ENCODE data around the gene NDUFB10. TPM values are rescaled to one million over a fixed set of nuclear protein-coding genes. Genes with fewer than 3 reads are reported as not detected.

NDUFB10 gene
- total RNA-seq, 1 donor from 2014 or later, result 122 TPM

DNA sequence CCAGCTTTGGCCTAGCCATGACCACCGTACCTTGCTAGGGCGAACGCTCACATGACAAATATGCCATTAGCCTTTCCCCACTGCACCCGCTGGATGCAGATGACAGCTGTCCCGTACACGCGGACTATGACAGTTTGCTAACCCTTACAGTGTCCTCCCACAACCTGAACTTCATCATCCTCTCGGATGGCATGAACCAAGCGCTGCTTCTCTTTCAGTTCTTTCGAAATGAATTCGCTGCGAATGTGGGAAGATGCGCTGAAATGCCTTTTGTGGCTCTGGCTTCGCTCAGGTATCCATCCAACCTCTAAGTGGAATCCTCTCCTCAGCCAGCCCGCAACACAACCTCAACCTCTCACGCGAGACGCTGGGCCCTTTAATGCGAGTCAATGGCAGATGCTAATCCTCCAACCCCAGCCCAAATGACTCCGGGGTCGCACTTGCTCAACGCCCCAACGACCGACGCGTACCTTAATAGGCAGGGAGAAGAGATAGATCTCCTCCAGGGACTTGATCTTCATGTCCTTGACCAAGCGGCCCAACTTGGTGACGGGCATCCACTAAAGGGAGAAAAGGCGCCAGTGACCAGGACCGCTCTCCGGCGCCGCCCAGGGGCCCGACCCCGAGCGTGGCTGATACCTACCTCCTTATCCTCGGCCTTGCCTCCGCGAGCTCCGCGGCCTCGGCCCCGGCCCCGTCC is 4.6 kb downstream of the NDUFB10 start:
- Mint-ChIP-seq H3K9me3 (no peaks in the 10 kb centered on the region), H3K4me1 (ENCODE audit: unreplicated experiment) (peaks cover 26% of the 10 kb centered on the region), H3K4me3 (peak overlapping the region; percentile 94), H3K36me3 (peaks cover 13% of the 10 kb centered on the region), H3K27me3 (no peaks in the 10 kb centered on the region), H3K27ac (peak overlapping the region; percentile 96)
- no peak for DNase-seq (ENCODE audit: extremely low spot score, unreplicated experiment)
- TF ChIP-seq, protein P1, sequence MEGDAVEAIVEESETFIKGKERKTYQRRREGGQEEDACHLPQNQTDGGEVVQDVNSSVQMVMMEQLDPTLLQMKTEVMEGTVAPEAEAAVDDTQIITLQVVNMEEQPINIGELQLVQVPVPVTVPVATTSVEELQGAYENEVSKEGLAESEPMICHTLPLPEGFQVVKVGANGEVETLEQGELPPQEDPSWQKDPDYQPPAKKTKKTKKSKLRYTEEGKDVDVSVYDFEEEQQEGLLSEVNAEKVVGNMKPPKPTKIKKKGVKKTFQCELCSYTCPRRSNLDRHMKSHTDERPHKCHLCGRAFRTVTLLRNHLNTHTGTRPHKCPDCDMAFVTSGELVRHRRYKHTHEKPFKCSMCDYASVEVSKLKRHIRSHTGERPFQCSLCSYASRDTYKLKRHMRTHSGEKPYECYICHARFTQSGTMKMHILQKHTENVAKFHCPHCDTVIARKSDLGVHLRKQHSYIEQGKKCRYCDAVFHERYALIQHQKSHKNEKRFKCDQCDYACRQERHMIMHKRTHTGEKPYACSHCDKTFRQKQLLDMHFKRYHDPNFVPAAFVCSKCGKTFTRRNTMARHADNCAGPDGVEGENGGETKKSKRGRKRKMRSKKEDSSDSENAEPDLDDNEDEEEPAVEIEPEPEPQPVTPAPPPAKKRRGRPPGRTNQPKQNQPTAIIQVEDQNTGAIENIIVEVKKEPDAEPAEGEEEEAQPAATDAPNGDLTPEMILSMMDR (conservative IDR thresholded peaks at IDR 0.05), result no peak

- TF ChIP-seq, protein P1 (conservative IDR thresholded peaks at IDR 0.05), result no peak
- DNase-seq (ENCODE audit: extremely low spot score, unreplicated experiment), result peak; percentile 98
- Mint-ChIP-seq H3K4me1 (ENCODE audit: unreplicated experiment) (peaks cover 26% of the 10 kb centered on the region), H3K27ac (peak within 1 kb of the TSS; percentile 96), H3K4me3 (peak within 1 kb of the TSS; percentile 94), H3K9me3 (no peaks in the 10 kb centered on the region), H3K36me3 (peaks cover 13% of the 10 kb centered on the region), H3K27me3 (no peaks in the 10 kb centered on the region)
Observed at GRCh38 chr16:1964506-1965395, 5.4 kb downstream of the NDUFB10 start, which contains the start of gene RPS2. Gene RPS2, minus strand, starts transcription at chr16:1964826. Its CDS starts 201 bp downstream, at chr16:1964625.

DNA sequence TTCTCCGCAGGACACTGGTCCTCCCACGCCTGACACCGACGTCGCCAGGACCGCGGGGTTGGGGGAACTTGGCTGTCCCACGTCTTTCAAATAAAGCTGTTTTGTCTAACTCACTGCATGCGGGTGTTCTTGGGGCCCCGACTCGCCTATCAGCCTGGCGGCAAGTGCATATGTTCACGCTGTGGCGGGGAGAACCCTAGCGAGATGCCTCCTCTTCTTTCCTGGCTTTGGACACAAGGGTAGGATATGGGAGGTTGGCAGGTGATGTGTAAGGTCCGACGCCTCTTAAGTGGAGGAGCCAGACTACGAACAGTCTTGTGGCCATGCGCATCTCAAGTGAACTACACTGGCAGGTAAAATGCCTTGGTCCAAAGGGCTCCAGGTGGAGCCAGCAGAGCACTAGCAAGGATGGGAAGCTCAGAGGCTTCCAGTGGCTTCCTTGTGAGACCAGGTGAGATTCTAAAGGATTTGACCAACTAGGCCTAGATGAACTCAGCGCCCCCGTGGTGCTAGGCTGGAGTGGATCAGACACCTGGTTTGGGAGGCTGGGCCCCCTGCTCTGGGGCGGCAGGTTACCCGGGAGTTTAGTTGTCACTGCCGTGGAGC is 6.2 kb downstream of the NDUFB10 start:
- Mint-ChIP-seq H3K36me3 (peaks cover 13% of the 10 kb centered on the region), H3K9me3 (no peaks in the 10 kb centered on the region), H3K4me1 (ENCODE audit: unreplicated experiment) (peaks cover 22% of the 10 kb centered on the region), H3K27me3 (no peaks in the 10 kb centered on the region), H3K4me3 (peak overlapping the region; percentile 94), H3K27ac (peak overlapping the region; percentile 96)
- TF ChIP-seq, protein P1 (conservative IDR thresholded peaks at IDR 0.05), result no peak
- DNase-seq (ENCODE audit: extremely low spot score, unreplicated experiment), result no peak

DNA sequence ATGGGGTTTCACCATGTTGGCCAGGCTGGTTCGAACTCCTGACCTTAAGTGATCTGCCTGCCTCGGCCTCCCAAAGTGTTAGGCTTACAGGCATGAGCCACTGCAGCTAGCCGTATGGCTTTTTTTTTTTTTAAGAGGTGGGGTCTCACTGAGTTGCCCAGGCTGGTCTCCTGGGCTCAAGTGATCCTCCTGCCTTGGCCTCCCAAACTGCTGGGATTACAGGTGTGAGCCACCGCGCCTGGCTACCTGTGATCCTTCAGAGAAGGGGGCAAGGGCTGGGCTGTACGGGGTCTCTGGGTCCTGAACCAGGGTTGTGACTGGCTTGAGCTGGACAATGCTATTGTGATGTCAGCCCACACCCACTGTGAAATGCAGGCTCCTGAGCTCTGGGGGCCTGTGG is 7.1 kb downstream of the NDUFB10 start, which contains the start of gene RNF151:
TSS of gene RNF151 (plus strand) at position 397 of the 400 bp plus-strand sequence. CDS start 26 bp downstream, outside the sequence.
- H3K4me3 Mint-ChIP-seq, result peak within 1 kb of the TSS; percentile 94
- H3K27me3 Mint-ChIP-seq, result no peaks in the 10 kb centered on the region
- peaks cover 8% of the 10 kb centered on the region for H3K36me3 Mint-ChIP-seq
- no peaks in the 10 kb centered on the region for H3K9me3 Mint-ChIP-seq
- H3K4me1 Mint-ChIP-seq (ENCODE audit: unreplicated experiment), result peaks cover 20% of the 10 kb centered on the region
- DNase-seq (ENCODE audit: extremely low spot score, unreplicated experiment), result no peak
- TF ChIP-seq, protein P1 (conservative IDR thresholded peaks at IDR 0.05), result no peak
- H3K27ac Mint-ChIP-seq, result peak within 1 kb of the TSS; percentile 96

GRCh38 chr16:1968146-1968953 is 9.0 kb downstream of the NDUFB10 start:
- DNase-seq (ENCODE audit: extremely low spot score, unreplicated experiment), result no peak
- Mint-ChIP-seq H3K4me3 (peak overlapping the region; percentile 66), H3K27ac (no peak overlapping the region), H3K27me3 (no peaks in the 10 kb centered on the region), H3K36me3 (peaks cover 8% of the 10 kb centered on the region), H3K9me3 (no peaks in the 10 kb centered on the region), H3K4me1 (ENCODE audit: unreplicated experiment) (peaks cover 29% of the 10 kb centered on the region)
- TF ChIP-seq, protein P1 (conservative IDR thresholded peaks at IDR 0.05), result no peak

Data from type B pancreatic cell (in vitro differentiated cells).